ENCODE measurements around the gene KCNAB3. TPM values are rescaled to one million over a fixed set of nuclear protein-coding genes. Genes with fewer than 3 reads are reported as not detected.
A peak's percentile ranks its signal among the peaks of the same experiment; 100 is the strongest.

Gene KCNAB3
- polyA plus RNA-seq: 1 to 10 TPM; 1.3 to 3.9 (median 1.7) TPM
- long read RNA-seq, donor 1: 0 reads
- long read RNA-seq, donor 2: 0 reads
- long read RNA-seq, donor 3, partial matches to known transcripts: 0 of 1 reads
- long read RNA-seq, donor 3, other reads (novel, unspliced or antisense): 0 of 1 reads
- long read RNA-seq, donor 4: 0 reads
- long read RNA-seq, donor 5: 0 reads
- long read RNA-seq, donor 6: 0 reads
- long read RNA-seq, donor 7, partial matches to known transcripts: 0 of 3 reads
- long read RNA-seq, donor 7, other reads (novel, unspliced or antisense): 0 of 3 reads
- long read RNA-seq, donor 8: 0 reads
- long read RNA-seq, donor 9, partial matches to known transcripts: 0 of 1 reads
- long read RNA-seq, donor 9, other reads (novel, unspliced or antisense): 0 of 1 reads
- long read RNA-seq, donor 10, partial matches to known transcripts: 0 of 1 reads
- long read RNA-seq, donor 10, other reads (novel, unspliced or antisense): 0 of 1 reads

DNA sequence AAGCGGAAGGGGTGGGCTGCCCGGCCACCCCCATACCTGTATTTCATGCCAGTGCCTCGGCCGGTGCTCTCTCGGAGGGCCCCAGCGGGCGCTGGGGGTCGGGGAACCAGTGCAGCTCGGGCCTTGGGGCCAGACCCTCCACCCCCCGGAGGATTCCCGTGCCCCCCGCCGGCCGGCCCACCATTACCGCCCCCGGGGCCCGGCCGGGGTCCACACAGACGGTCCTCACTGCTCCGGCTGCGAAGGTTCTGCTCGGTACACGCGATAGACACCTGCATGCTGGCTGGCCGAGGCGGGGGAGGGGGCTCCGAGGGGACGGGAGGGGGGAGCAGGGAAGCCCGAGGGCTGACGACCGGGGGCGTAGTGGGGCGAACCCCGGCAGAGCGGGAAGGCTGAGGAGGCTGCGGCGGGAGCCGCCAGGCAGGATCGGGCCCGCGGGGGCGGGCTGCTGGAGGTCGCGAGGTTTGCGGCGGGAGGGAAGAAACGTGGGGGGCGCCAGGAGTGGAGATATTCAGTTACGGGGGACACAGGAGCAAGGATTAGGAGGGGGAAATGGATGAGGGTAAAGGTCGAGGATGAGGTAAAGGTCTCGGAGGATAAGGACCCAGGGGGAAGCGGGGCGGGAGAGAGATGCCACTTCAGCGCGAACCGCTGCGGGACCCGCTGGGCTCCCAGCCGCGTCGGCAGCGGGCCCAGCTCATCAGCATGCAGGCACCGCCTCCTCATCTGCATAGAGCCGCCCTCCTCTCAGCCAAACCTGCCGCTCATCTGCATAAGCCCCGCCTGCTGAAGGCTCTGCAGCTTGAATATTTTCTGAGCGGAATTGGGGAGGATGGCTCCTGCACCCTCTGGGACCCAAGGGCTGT is at the start of gene KCNAB3:
TSS of gene KCNAB3 (minus strand) at position 699 of the 866 bp plus-strand sequence. CDS start at position 278, 421 bp downstream.
- no peaks in the 10 kb centered on the region for H3K9me3 ChIP-seq (ENCODE audit: control insufficient read depth in 2 of 2, insufficient read depth in 1 of 2, low read depth in 1 of 2, low read length in 1 of 2)
- H3K27me3 ChIP-seq (ENCODE audit: control insufficient read depth in 3 of 3, insufficient read depth in 3 of 3, low read length in 3 of 3): peaks cover 0 to 9% (median 0%) of the 10 kb centered on the region in 3 donors
- H3K36me3 ChIP-seq (ENCODE audit: control insufficient read depth in 3 of 3, insufficient read depth in 2 of 3, low read depth in 1 of 3, low read length in 3 of 3): peaks cover 0 to 9% (median 0%) of the 10 kb centered on the region in 3 donors
- 37 to 81% (median 63%) methylated on average over 56 to 67 of the region's 67 CpGs for WGBS, 3 donors
- peak within 1 kb of the TSS in 1 of 3 donors; percentile 29 for H3K4me3 ChIP-seq (ENCODE audit: low read depth in 1 of 3, low read length in 3 of 3)
- no peak for FAIRE-seq
- no peak within 1 kb of the TSS for H3K27ac ChIP-seq (ENCODE audit: low read depth in 1 of 3, low read length in 2 of 3)
- peak; percentile 9 to 51 for DNase-seq
- peaks cover 0 to 21% (median 13%) of the 10 kb centered on the region in 3 donors for H3K4me1 ChIP-seq (ENCODE audit: control insufficient read depth in 3 of 3, insufficient read depth in 2 of 3, low read depth in 1 of 3, low read length in 2 of 3)

DNA sequence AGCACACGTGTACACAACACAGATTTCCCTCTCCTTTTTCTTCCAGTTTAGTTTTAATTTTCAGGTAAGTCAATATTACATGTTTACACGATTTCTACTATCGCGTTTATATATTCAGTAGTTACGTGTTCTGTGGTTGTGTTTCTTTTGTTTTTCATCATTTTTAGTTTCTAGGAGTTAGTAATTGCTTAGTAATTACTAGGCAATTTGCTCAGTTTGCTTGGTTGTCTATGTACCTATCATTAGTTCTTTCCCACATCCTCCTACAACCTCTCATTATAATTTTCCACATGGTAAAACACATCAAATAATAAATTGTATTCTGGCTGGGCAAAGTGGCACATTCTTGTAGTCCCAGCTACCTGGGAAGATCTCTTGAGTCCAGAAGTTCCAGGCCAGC is 48.1 kb upstream of the KCNAB3 start:
- H3K36me3 ChIP-seq (ENCODE audit: control insufficient read depth in 3 of 3, insufficient read depth in 2 of 3, low read depth in 1 of 3, low read length in 3 of 3): no peaks in the 10 kb centered on the region
- H3K27me3 ChIP-seq (ENCODE audit: control insufficient read depth in 3 of 3, insufficient read depth in 3 of 3, low read length in 3 of 3): no peaks in the 10 kb centered on the region
- no peak overlapping the region for H3K27ac ChIP-seq (ENCODE audit: low read depth in 1 of 3, low read length in 2 of 3)
- H3K9me3 ChIP-seq (ENCODE audit: control insufficient read depth in 2 of 2, insufficient read depth in 1 of 2, low read depth in 1 of 2, low read length in 1 of 2): peaks cover 0 to 15% of the 10 kb centered on the region in 2 donors
- no peak overlapping the region for H3K4me3 ChIP-seq (ENCODE audit: low read depth in 1 of 3, low read length in 3 of 3)
- 71 to 88% (median 80%) methylated on average over 5 of the region's 5 CpGs for WGBS, 3 donors
- peaks cover 0 to 5% (median 0%) of the 10 kb centered on the region in 3 donors for H3K4me1 ChIP-seq (ENCODE audit: control insufficient read depth in 3 of 3, insufficient read depth in 2 of 3, low read depth in 1 of 3, low read length in 2 of 3)
- no peak for DNase-seq
- no peak for FAIRE-seq

DNA sequence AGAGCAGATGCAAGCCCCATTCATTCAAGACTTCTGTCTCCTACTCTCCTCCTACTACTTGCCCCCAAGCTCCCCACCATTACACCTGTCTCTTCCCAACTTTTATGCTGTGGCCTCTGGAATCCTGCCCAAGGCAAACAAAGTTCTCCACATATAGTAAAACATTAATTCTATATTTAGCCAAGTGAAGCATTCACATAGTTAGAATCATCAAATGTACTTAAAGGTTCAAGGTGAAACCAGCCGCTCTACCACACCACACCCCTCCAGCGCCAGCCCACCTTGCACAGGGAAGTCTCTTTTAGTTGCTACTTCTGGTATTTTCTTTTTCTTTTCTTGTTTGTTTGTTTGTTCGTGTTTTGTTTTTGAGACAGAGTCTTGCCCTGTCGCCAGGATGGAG is 47.4 kb upstream of the KCNAB3 start:
- Histone ChIP-seq H3K4me1 (ENCODE audit: control insufficient read depth in 3 of 3, insufficient read depth in 2 of 3, low read depth in 1 of 3, low read length in 2 of 3) (peaks cover 0 to 5% (median 0%) of the 10 kb centered on the region in 3 donors), H3K4me3 (ENCODE audit: low read depth in 1 of 3, low read length in 3 of 3) (no peak overlapping the region), H3K27ac (ENCODE audit: low read depth in 1 of 3, low read length in 2 of 3) (no peak overlapping the region), H3K9me3 (ENCODE audit: control insufficient read depth in 2 of 2, insufficient read depth in 1 of 2, low read depth in 1 of 2, low read length in 1 of 2) (peaks cover 0 to 15% of the 10 kb centered on the region in 2 donors), H3K36me3 (ENCODE audit: control insufficient read depth in 3 of 3, insufficient read depth in 2 of 3, low read depth in 1 of 3, low read length in 3 of 3) (no peaks in the 10 kb centered on the region), H3K27me3 (ENCODE audit: control insufficient read depth in 3 of 3, insufficient read depth in 3 of 3, low read length in 3 of 3) (no peaks in the 10 kb centered on the region)
- FAIRE-seq (no peak), DNase-seq (peak in 1 of 2 donors; percentile 13)
- WGBS, 3 donors: 54 to 79% (median 60%) methylated on average over 4 of the region's 4 CpGs

- Histone ChIP-seq H3K36me3 (ENCODE audit: control insufficient read depth in 3 of 3, insufficient read depth in 2 of 3, low read depth in 1 of 3, low read length in 3 of 3) (no peaks in the 10 kb centered on the region), H3K9me3 (ENCODE audit: control insufficient read depth in 2 of 2, insufficient read depth in 1 of 2, low read depth in 1 of 2, low read length in 1 of 2) (peaks cover 0 to 15% of the 10 kb centered on the region in 2 donors), H3K27me3 (ENCODE audit: control insufficient read depth in 3 of 3, insufficient read depth in 3 of 3, low read length in 3 of 3) (no peaks in the 10 kb centered on the region), H3K4me1 (ENCODE audit: control insufficient read depth in 3 of 3, insufficient read depth in 2 of 3, low read depth in 1 of 3, low read length in 2 of 3) (peaks cover 0 to 5% (median 0%) of the 10 kb centered on the region in 3 donors), H3K27ac (ENCODE audit: low read depth in 1 of 3, low read length in 2 of 3) (no peak overlapping the region), H3K4me3 (ENCODE audit: low read depth in 1 of 3, low read length in 3 of 3) (no peak overlapping the region)
- DNase-seq (peak in 1 of 2 donors; percentile 24), FAIRE-seq (no peak)
Measured at GRCh38 chr17:7974638-7975131, 45.0 kb upstream of the KCNAB3 start.

GRCh38 chr17:7972131-7972785 is 42.6 kb upstream of the KCNAB3 start:
- Histone ChIP-seq H3K9me3 (ENCODE audit: control insufficient read depth in 2 of 2, insufficient read depth in 1 of 2, low read depth in 1 of 2, low read length in 1 of 2) (peaks cover 0 to 15% of the 10 kb centered on the region in 2 donors), H3K4me3 (ENCODE audit: low read depth in 1 of 3, low read length in 3 of 3) (no peak overlapping the region), H3K27ac (ENCODE audit: low read depth in 1 of 3, low read length in 2 of 3) (no peak overlapping the region), H3K27me3 (ENCODE audit: control insufficient read depth in 3 of 3, insufficient read depth in 3 of 3, low read length in 3 of 3) (no peaks in the 10 kb centered on the region), H3K4me1 (ENCODE audit: control insufficient read depth in 3 of 3, insufficient read depth in 2 of 3, low read depth in 1 of 3, low read length in 2 of 3) (peaks cover 0 to 5% (median 0%) of the 10 kb centered on the region in 3 donors), H3K36me3 (ENCODE audit: control insufficient read depth in 3 of 3, insufficient read depth in 2 of 3, low read depth in 1 of 3, low read length in 3 of 3) (no peaks in the 10 kb centered on the region)
- FAIRE-seq (no peak), DNase-seq (no peak)
- 87 to 95% (median 92%) methylated on average over 8 of the region's 8 CpGs for WGBS, 3 donors

DNA sequence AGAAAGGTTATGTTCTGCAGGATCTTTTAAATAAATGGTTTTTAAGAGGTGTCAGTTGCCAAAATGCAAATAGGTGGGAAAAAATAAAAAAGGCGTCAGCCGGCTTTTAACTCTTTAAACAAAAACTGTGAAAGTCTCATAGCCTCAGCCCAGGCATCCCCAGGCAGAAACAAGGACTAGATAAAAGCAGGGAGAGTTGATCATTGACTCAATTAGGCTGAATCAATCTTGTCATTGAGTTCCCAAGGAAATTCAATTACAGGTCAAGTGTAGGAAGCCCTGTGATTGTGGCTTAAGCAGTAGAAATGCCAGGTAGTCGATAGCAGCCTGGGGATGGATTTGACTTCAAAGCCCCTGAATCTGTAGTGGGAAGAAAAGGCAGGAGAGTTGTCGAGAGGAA is 42.0 kb upstream of the KCNAB3 start:
- Histone ChIP-seq H3K4me1 (ENCODE audit: control insufficient read depth in 3 of 3, insufficient read depth in 2 of 3, low read depth in 1 of 3, low read length in 2 of 3) (peaks cover 0 to 2% (median 0%) of the 10 kb centered on the region in 3 donors), H3K36me3 (ENCODE audit: control insufficient read depth in 3 of 3, insufficient read depth in 2 of 3, low read depth in 1 of 3, low read length in 3 of 3) (no peaks in the 10 kb centered on the region), H3K9me3 (ENCODE audit: control insufficient read depth in 2 of 2, insufficient read depth in 1 of 2, low read depth in 1 of 2, low read length in 1 of 2) (peaks cover 0 to 15% of the 10 kb centered on the region in 2 donors), H3K27ac (ENCODE audit: low read depth in 1 of 3, low read length in 2 of 3) (no peak overlapping the region), H3K27me3 (ENCODE audit: control insufficient read depth in 3 of 3, insufficient read depth in 3 of 3, low read length in 3 of 3) (no peaks in the 10 kb centered on the region), H3K4me3 (ENCODE audit: low read depth in 1 of 3, low read length in 3 of 3) (no peak overlapping the region)
- FAIRE-seq (no peak), DNase-seq (no peak)
- 75 to 86% (median 78%) methylated on average over 4 of the region's 4 CpGs for WGBS, 3 donors

GRCh38 chr17:7969433-7969832 is 39.8 kb upstream of the KCNAB3 start:
- Histone ChIP-seq H3K4me1 (ENCODE audit: control insufficient read depth in 3 of 3, insufficient read depth in 2 of 3, low read depth in 1 of 3, low read length in 2 of 3) (no peaks in the 10 kb centered on the region), H3K4me3 (ENCODE audit: low read depth in 1 of 3, low read length in 3 of 3) (no peak overlapping the region), H3K36me3 (ENCODE audit: control insufficient read depth in 3 of 3, insufficient read depth in 2 of 3, low read depth in 1 of 3, low read length in 3 of 3) (no peaks in the 10 kb centered on the region), H3K27ac (ENCODE audit: low read depth in 1 of 3, low read length in 2 of 3) (no peak overlapping the region), H3K9me3 (ENCODE audit: control insufficient read depth in 2 of 2, insufficient read depth in 1 of 2, low read depth in 1 of 2, low read length in 1 of 2) (peaks cover 0 to 4% of the 10 kb centered on the region in 2 donors), H3K27me3 (ENCODE audit: control insufficient read depth in 3 of 3, insufficient read depth in 3 of 3, low read length in 3 of 3) (no peaks in the 10 kb centered on the region)
- WGBS, 3 donors: 83 to 88% (median 84%) methylated on average over 6 of the region's 6 CpGs
- FAIRE-seq (no peak), DNase-seq (no peak)

- FAIRE-seq (no peak), DNase-seq (no peak)
- Histone ChIP-seq H3K4me1 (ENCODE audit: control insufficient read depth in 3 of 3, insufficient read depth in 2 of 3, low read depth in 1 of 3, low read length in 2 of 3) (no peaks in the 10 kb centered on the region), H3K27me3 (ENCODE audit: control insufficient read depth in 3 of 3, insufficient read depth in 3 of 3, low read length in 3 of 3) (no peaks in the 10 kb centered on the region), H3K36me3 (ENCODE audit: control insufficient read depth in 3 of 3, insufficient read depth in 2 of 3, low read depth in 1 of 3, low read length in 3 of 3) (no peaks in the 10 kb centered on the region), H3K4me3 (ENCODE audit: low read depth in 1 of 3, low read length in 3 of 3) (no peak overlapping the region), H3K27ac (ENCODE audit: low read depth in 1 of 3, low read length in 2 of 3) (no peak overlapping the region), H3K9me3 (ENCODE audit: control insufficient read depth in 2 of 2, insufficient read depth in 1 of 2, low read depth in 1 of 2, low read length in 1 of 2) (no peaks in the 10 kb centered on the region)
- WGBS, 3 donors: 47 to 57% (median 50%) methylated on average over 2 of the region's 2 CpGs
Measured at GRCh38 chr17:7967751-7968150, 38.1 kb upstream of the KCNAB3 start.
